ENCODE data around the gene SIVA1. TPM values are rescaled to one million over a fixed set of nuclear protein-coding genes. Genes with fewer than 3 reads are reported as not detected.

SIVA1 gene
- total RNA-seq, 1 donor: 62.2 TPM

DNA sequence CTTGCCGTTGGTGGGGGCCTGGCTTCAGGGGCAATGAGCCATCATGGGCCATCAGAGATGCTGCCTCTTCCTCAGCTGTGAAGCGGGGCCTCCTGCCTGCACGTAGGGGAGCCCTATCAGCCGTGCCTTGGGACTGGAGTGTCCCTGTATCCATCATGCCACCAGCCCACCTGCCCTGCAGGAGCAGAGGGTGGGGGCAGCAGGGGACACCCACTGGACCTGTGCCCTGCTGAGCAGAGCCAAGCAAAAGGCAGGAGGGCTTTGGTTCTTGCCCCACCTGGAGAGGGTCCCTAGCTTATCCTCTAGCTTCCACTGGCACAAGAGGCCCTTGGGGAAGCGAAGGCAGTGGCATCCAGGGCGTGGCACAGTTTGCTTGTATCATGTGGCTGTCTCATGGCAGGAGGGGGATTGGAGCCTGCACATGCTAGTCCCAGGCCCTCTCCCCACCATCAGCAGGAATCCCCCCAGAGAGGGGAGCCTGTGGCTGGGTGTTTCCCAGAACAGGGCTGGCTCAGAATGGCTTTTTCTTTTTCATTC, 18.8 kb upstream of the SIVA1 start:
- Histone ChIP-seq H4K20me1 (ENCODE audit: insufficient read depth, low read length) (no peaks in the 10 kb centered on the region), H3K79me2 (ENCODE audit: insufficient read depth, low read length) (no peaks in the 10 kb centered on the region), H3K36me3 (ENCODE audit: insufficient read depth, low read length) (no peaks in the 10 kb centered on the region), H3K27me3 (ENCODE audit: insufficient read depth, low read length) (no peaks in the 10 kb centered on the region), H3K4me3 (ENCODE audit: insufficient read depth, low read length) (no peak overlapping the region), H3K27ac (ENCODE audit: low read depth, low read length) (no peak overlapping the region), H3K4me2 (ENCODE audit: insufficient read depth, low read length) (no peak overlapping the region), H3K9me3 (ENCODE audit: low read depth, low read length) (no peaks in the 10 kb centered on the region), H2AFZ (ENCODE audit: low read length) (no peak overlapping the region), H3K4me1 (ENCODE audit: insufficient read depth, low read length) (peaks cover 10% of the 10 kb centered on the region)
- DNase-seq (ENCODE audit: insufficient read length, low spot score, missing footprints): peak; percentile 70
- TF ChIP-seq, protein P1, sequence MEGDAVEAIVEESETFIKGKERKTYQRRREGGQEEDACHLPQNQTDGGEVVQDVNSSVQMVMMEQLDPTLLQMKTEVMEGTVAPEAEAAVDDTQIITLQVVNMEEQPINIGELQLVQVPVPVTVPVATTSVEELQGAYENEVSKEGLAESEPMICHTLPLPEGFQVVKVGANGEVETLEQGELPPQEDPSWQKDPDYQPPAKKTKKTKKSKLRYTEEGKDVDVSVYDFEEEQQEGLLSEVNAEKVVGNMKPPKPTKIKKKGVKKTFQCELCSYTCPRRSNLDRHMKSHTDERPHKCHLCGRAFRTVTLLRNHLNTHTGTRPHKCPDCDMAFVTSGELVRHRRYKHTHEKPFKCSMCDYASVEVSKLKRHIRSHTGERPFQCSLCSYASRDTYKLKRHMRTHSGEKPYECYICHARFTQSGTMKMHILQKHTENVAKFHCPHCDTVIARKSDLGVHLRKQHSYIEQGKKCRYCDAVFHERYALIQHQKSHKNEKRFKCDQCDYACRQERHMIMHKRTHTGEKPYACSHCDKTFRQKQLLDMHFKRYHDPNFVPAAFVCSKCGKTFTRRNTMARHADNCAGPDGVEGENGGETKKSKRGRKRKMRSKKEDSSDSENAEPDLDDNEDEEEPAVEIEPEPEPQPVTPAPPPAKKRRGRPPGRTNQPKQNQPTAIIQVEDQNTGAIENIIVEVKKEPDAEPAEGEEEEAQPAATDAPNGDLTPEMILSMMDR (IDR thresholded peaks at IDR 0.05; ENCODE audit: extremely low read depth, low read depth, low read length): no peak

DNA sequence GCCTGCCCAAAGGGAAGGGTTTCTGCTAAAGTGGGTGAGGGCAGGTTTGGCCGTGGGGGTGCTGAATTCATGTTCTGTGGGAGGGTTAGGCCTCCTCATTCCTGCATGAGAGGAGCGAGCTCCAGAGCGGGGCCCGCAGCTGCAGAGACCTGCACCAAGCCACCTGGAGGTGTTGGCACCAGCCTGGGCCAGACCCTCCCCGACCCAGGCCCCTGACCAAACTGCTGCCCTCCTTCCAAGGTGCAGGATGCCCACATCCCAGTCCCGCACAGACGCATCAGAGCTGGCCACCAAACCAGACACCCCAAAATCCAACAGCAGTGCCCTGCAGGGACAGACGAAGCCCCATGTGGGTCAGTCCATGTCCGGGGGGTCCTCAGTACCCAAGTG, 18.4 kb upstream of the SIVA1 start:
- Histone ChIP-seq H3K4me3 (ENCODE audit: insufficient read depth, low read length) (no peak overlapping the region), H3K79me2 (ENCODE audit: insufficient read depth, low read length) (no peaks in the 10 kb centered on the region), H3K27ac (ENCODE audit: low read depth, low read length) (no peak overlapping the region), H2AFZ (ENCODE audit: low read length) (no peak overlapping the region), H3K27me3 (ENCODE audit: insufficient read depth, low read length) (no peaks in the 10 kb centered on the region), H3K36me3 (ENCODE audit: insufficient read depth, low read length) (no peaks in the 10 kb centered on the region), H3K4me2 (ENCODE audit: insufficient read depth, low read length) (no peak overlapping the region), H3K9me3 (ENCODE audit: low read depth, low read length) (no peaks in the 10 kb centered on the region), H4K20me1 (ENCODE audit: insufficient read depth, low read length) (no peaks in the 10 kb centered on the region), H3K4me1 (ENCODE audit: insufficient read depth, low read length) (peaks cover 10% of the 10 kb centered on the region)
- peak; percentile 78 for DNase-seq (ENCODE audit: insufficient read length, low spot score, missing footprints)
- TF ChIP-seq, protein P1 (IDR thresholded peaks at IDR 0.05; ENCODE audit: extremely low read depth, low read depth, low read length): no peak

DNA sequence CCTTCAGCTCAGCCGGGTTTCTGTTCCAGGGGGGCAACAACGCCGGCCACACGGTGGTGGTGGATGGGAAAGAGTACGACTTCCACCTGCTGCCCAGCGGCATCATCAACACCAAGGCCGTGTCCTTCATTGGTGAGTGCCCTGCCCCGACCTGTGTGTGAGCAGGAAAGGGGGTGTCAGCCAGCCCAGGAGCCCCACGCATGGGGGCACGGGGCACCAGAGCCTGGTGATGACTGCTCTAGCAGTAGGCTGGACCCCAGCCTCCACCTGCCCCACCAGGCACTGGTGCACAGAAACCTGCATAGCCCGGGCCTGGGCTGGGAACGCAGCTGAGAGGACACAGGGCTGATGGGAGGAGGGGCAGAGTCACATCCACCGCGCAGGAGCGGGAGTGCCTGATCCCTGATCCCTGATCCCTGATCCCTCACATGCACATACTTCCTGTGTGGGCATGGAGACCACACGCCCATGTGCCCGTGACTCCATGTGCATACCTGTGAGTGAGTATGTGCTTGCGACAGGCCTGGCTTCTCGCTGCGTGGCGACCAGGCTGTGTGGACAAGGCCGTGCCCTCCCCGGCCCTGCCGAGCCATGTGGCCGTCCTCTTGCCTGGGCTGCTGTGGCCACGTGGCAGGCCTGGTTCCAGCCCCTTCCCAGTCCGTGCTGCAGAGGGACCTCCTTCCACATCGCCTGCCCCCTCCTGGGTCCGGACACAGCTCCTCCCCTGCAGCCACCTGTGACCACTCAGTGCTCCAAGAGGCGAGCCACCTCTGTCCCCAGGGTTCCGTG, 17.8 kb upstream of the SIVA1 start:
- Histone ChIP-seq H3K9me3 (ENCODE audit: low read depth, low read length) (no peaks in the 10 kb centered on the region), H3K27ac (ENCODE audit: low read depth, low read length) (no peak overlapping the region), H3K27me3 (ENCODE audit: insufficient read depth, low read length) (no peaks in the 10 kb centered on the region), H2AFZ (ENCODE audit: low read length) (no peak overlapping the region), H4K20me1 (ENCODE audit: insufficient read depth, low read length) (no peaks in the 10 kb centered on the region), H3K36me3 (ENCODE audit: insufficient read depth, low read length) (no peaks in the 10 kb centered on the region), H3K4me2 (ENCODE audit: insufficient read depth, low read length) (no peak overlapping the region), H3K79me2 (ENCODE audit: insufficient read depth, low read length) (no peaks in the 10 kb centered on the region), H3K4me1 (ENCODE audit: insufficient read depth, low read length) (peaks cover 10% of the 10 kb centered on the region), H3K4me3 (ENCODE audit: insufficient read depth, low read length) (no peak overlapping the region)
- DNase-seq (ENCODE audit: insufficient read length, low spot score, missing footprints): peak; percentile 82
- TF ChIP-seq, protein P1 (IDR thresholded peaks at IDR 0.05; ENCODE audit: extremely low read depth, low read depth, low read length): no peak

DNA sequence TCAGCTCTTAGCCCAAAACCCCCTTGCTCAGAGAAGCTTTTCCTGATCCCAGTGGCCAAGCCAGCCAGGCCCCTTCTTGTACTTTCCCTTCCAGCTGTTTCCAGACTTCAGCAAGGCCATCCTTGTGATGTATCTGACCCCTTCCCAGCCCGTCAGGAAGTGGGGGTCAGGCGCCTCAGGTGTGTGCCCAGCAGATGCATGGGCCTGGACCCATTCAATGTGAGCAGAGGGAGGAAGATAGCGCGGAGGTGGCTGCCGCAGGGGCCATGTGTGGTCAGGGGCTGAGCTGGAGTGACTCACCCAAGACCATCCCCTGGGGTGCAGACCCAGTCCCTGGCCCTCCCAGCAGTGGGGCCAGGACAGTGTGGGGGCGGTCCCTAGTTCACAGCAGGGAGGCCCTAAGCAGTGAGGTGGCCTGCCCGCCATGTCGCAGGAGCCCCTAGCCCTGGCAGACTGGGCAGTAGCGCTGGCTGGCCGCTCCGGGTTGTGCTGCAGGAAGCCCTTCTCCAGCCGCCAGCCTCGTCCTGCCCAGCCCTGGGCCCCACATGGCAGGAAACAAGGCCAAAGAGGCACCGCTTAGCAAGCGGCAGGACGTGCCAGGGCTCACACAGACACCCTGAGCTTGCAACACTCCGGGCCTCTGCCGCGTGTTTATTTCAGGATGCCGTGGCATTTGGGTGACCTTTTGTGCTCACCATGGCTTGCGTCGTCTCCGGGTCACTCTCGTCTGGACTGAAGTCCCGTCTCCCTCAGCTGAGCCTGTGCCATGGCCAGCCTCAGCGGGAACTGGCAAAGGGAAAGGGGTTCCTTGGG, 16.9 kb upstream of the SIVA1 start:
- Histone ChIP-seq H3K27ac (ENCODE audit: low read depth, low read length) (no peak overlapping the region), H3K9me3 (ENCODE audit: low read depth, low read length) (no peaks in the 10 kb centered on the region), H4K20me1 (ENCODE audit: insufficient read depth, low read length) (no peaks in the 10 kb centered on the region), H3K36me3 (ENCODE audit: insufficient read depth, low read length) (no peaks in the 10 kb centered on the region), H2AFZ (ENCODE audit: low read length) (peak overlapping the region; percentile 89), H3K4me1 (ENCODE audit: insufficient read depth, low read length) (peaks cover 10% of the 10 kb centered on the region), H3K4me2 (ENCODE audit: insufficient read depth, low read length) (no peak overlapping the region), H3K27me3 (ENCODE audit: insufficient read depth, low read length) (no peaks in the 10 kb centered on the region), H3K4me3 (ENCODE audit: insufficient read depth, low read length) (no peak overlapping the region), H3K79me2 (ENCODE audit: insufficient read depth, low read length) (no peaks in the 10 kb centered on the region)
- DNase-seq (ENCODE audit: insufficient read length, low spot score, missing footprints): peak; percentile 97
- TF ChIP-seq, protein P1 (IDR thresholded peaks at IDR 0.05; ENCODE audit: extremely low read depth, low read depth, low read length): no peak

Measured in osteoblast (primary cell).